K562 (cell line): ENCODE measurements around the gene MFAP3L. TPM values are rescaled to one million over a fixed set of nuclear protein-coding genes. Genes with fewer than 3 reads are reported as not detected.

Source experiments
- ATAC-seq: fragments of 200-7000 bp; cut with Tn5 transposase; 3 replicates; pipeline ENCODE4 v1.9.1; 2020; ENCODE audit warnings: moderate library complexity
- BruUV-seq: library from RNA; stranded (reverse); fragments of 400-500 nt; replicated peaks from 2 replicates; lab custom pipeline; 2021; lab: Mats Ljungman, UMichigan
- CTCF ChIA-PET: fragments of 300-600 bp; formaldehyde crosslinking; extraction: SDS; loops from one replicate; lab custom pipeline; 2021; ENCODE audit warnings: low intra/inter-chr PET ratio; lab: Yijun Ruan, JAX
- POLR2A ChIA-PET: fragments of 300-600, 350-650 bp; sonication (Branson Sonifier 250); formaldehyde crosslinking; extraction: SDS; loops from one replicate; lab custom pipeline; 2021; ENCODE audit warnings: antibody characterized with exemption, inconsistent platforms; lab: Yijun Ruan, JAX
- DNase-seq, 4 experiments: peaks; one replicate each; pipeline versions ENCODE4 v3.0.0 to v3.0.0-alpha.2; 2011 to 2018; ENCODE audit warnings: low spot score in 3 of 4, mixed read lengths in 3 of 4; ENCODE audit errors: extremely low read depth in 1 of 4
- FAIRE-seq: peaks from 2 replicates; lab custom pipeline; 2011; peaks lifted over from hg19 to GRCh38; lab: Jason Lieb, UNC
- H2AFZ ChIP-seq: 2 replicates; pipeline ENCODE4 v1.6.0; 2011; ENCODE audit warnings: low read depth, low read length, control low read depth, inconsistent platforms
- H3K27ac ChIP-seq: fragments of 200-600 bp; 3 replicates; pipeline ENCODE4 v1.8.0; 2011; ENCODE audit warnings: low read depth, mild to moderate bottlenecking, control low read depth, inconsistent platforms, low read length, moderate library complexity, mixed read lengths; ENCODE audit errors: extremely low read depth
- H3K27me3 ChIP-seq, 2 experiments: fragments of 300-600 bp in 1 of 2; 2 replicates in 1 of 2; 3 replicates in 1 of 2; pipeline versions ENCODE4 v1.6.0 to v1.8.0; 2011; ENCODE audit warnings: inconsistent platforms in 2 of 2, low read length in 2 of 2, mild to moderate bottlenecking in 1 of 2, mixed read lengths in 1 of 2, moderate library complexity in 1 of 2; ENCODE audit not compliant: control insufficient read depth in 2 of 2, insufficient read depth in 2 of 2
- H3K36me3 ChIP-seq: fragments of 300-600 bp; 3 replicates; pipeline ENCODE4 v1.8.0; 2011; ENCODE audit warnings: mild to moderate bottlenecking, low read length, inconsistent platforms; ENCODE audit not compliant: control insufficient read depth, insufficient read depth
- H3K4me1 ChIP-seq, 2 experiments: fragments of 200-600 bp in 1 of 2; replicated peaks in 1 of 2; 2 replicates in 1 of 2; 3 replicates in 1 of 2; pipeline versions ENCODE4 v1.5.1 to v1.8.0; 2011; ENCODE audit warnings: inconsistent platforms in 2 of 2, low read length in 2 of 2, mild to moderate bottlenecking in 1 of 2, mixed read lengths in 1 of 2, moderate library complexity in 1 of 2; ENCODE audit not compliant: control insufficient read depth in 2 of 2, insufficient read depth in 2 of 2
- H3K4me2 ChIP-seq: 2 replicates; pipeline ENCODE4 v1.6.1; 2011; ENCODE audit warnings: low read length, control low read depth, inconsistent platforms, mixed read lengths; ENCODE audit not compliant: insufficient read depth
- H3K4me3 ChIP-seq: fragments of 200-600 bp; sonication (generic), shearing (Covaris generic); 2 replicates; pipeline ENCODE4 v1.5.1; 2016; ENCODE audit warnings: control low read depth, inconsistent platforms
- H3K79me2 ChIP-seq: fragments of 200-600 bp; 3 replicates; pipeline ENCODE4 v1.8.0; 2011; ENCODE audit warnings: low read length, inconsistent platforms; ENCODE audit not compliant: control insufficient read depth, insufficient read depth
- H3K9ac ChIP-seq, 2 experiments: 2 replicates each; pipeline versions ENCODE4 v1.6.0 to v1.6.1; 2011; ENCODE audit warnings: low read depth in 2 of 2, low read length in 2 of 2, control low read depth in 1 of 2, inconsistent platforms in 1 of 2, mild to moderate bottlenecking in 1 of 2, mixed read lengths in 1 of 2; ENCODE audit not compliant: insufficient read depth in 1 of 2
- H3K9me1 ChIP-seq: one replicate; pipeline ENCODE4 v1.6.0; 2011; ENCODE audit warnings: inconsistent platforms, mild to moderate bottlenecking, low read length, moderate library complexity; ENCODE audit not compliant: control insufficient read depth, insufficient read depth
- H3K9me3 ChIP-seq: replicated peaks from 2 replicates; pipeline ENCODE4 v1.5.1; 2011; ENCODE audit warnings: low read depth, low read length, inconsistent platforms; ENCODE audit not compliant: control insufficient read depth, insufficient read depth
- H4K20me1 ChIP-seq: replicated peaks from 2 replicates; pipeline ENCODE4 v1.6.1; 2011; ENCODE audit warnings: low read length, inconsistent platforms, mixed read lengths; ENCODE audit not compliant: control insufficient read depth, insufficient read depth
- ETV1 ChIP-seq: fragments of 450-650 bp; conservative IDR thresholded peaks from 2 replicates; pipeline ENCODE4 v1.6.1; 2016; ENCODE audit warnings: missing genetic modification characterization, control low read depth, low read depth, missing compliant biosample characterization
- ZNF707 ChIP-seq: fragments of 250-450 bp; sonication (Bioruptor Pico); conservative IDR thresholded peaks from 2 replicates; pipeline ENCODE4 v1.8.0; 2022; ENCODE audit warnings: inconsistent platforms, mild to moderate bottlenecking, moderate library complexity
- WGBS: fragments of 100-300 bp; shearing (Covaris generic); methylation state at CpG from one replicate; pipeline ENCODE4 v1.1.6; 2016; ENCODE audit warnings: low coverage, mixed read lengths; ENCODE audit not compliant: insufficient coverage; ENCODE audit errors: missing lambda C conversion rate; 5-methylcytosine and 5-hydroxymethylcytosine counted together
- in situ Hi-C: fragments of 300-500 bp; cut with MboI; formaldehyde crosslinking; loops from 4 replicates; pipeline ENCODE4 v1.15.0; 2018; ENCODE audit warnings: inconsistent platforms, mixed read lengths
- intact Hi-C: fragments of 100-400 bp; cut with micrococcal nuclease; formaldehyde crosslinking; loops from 2 replicates; pipeline ENCODE4 v1.14.2; 2022
- polyA plus RNA-seq, 8 experiments: library from polyadenylated mRNA; depleted of rRNA in 4 of 8; stranded (reverse) in 5 of 8; unstranded in 3 of 8; fragments of >200 nt; fragmentation: Nextera tagmentation in 2 of 8; fragmentation: Illumina TruSeq in 1 of 8; extraction: Ambion mirVana in 2 of 8; extraction: Trizol in 1 of 8; gene quantifications; 2 replicates each; pipeline versions ENCODE4 v1.2.1 to v1.2.3, GENCODE V29; 2011 to 2014; ENCODE audit warnings: inconsistent platforms in 1 of 8, missing spikeins in 1 of 8
- total RNA-seq, 7 experiments: library from RNA; depleted of rRNA in 6 of 7; stranded (reverse); fragments of >200 nt in 6 of 7; fragmentation: Illumina TruSeq in 2 of 7; extraction: Trizol in 2 of 7; gene quantifications; 2 replicates each; pipeline versions ENCODE4 v1.2.1 to v1.2.3, GENCODE V29; 2011 to 2021; ENCODE audit warnings: low replicate concordance in 1 of 7
- TF ChIP-seq, protein P1 (sequence below): sonication (generic); formaldehyde crosslinking; IDR thresholded peaks from 2 replicates; pipeline ENCODE4 v1.8.0; 2023; ENCODE audit warnings: mild to moderate bottlenecking, missing genetic modification reagents
- TF ChIP-seq, protein P2 (sequence below), 3 experiments: IDR thresholded peaks in 2 of 3; conservative IDR thresholded peaks in 1 of 3; 2 replicates each; pipeline ENCODE4 v1.5.1; 2011 to 2012; ENCODE audit warnings: low read length in 3 of 3, mild to moderate bottlenecking in 3 of 3, control low read depth in 2 of 3, improper control_type of control experiment in 1 of 3, inconsistent platforms in 1 of 3, low read depth in 1 of 3, mixed read lengths in 1 of 3, moderate library complexity in 1 of 3; ENCODE audit not compliant: insufficient read depth in 2 of 3
- TF ChIP-seq, protein P3 (sequence below): fragments of 150-350 bp; conservative IDR thresholded peaks from 2 replicates; pipeline ENCODE4 v1.6.1; 2014; ENCODE audit warnings: low read length
- TF ChIP-seq, protein P4 (sequence below): sonication (generic); formaldehyde crosslinking; IDR thresholded peaks from 2 replicates; pipeline ENCODE4 v1.8.0; 2022; ENCODE audit warnings: missing genetic modification reagents, mild to moderate bottlenecking, borderline replicate concordance
- TF ChIP-seq, protein P5 (sequence below): fragments of 250-450 bp; sonication (Bioruptor Pico); IDR thresholded peaks from 2 replicates; pipeline ENCODE4 v1.8.0; 2021; ENCODE audit warnings: borderline replicate concordance, mild to moderate bottlenecking, moderate library complexity; ENCODE audit not compliant: poor library complexity, severe bottlenecking
- TF ChIP-seq, protein P6 (sequence below): sonication (generic); formaldehyde crosslinking; IDR thresholded peaks from 2 replicates; pipeline ENCODE4 v1.8.1; 2023; ENCODE audit warnings: mild to moderate bottlenecking, missing genetic modification reagents

MFAP3L gene
- total and polyA plus RNA-seq, 9 of the 15 experiments (the other 6 are each of a cell fraction or from before 2014, with no cell fraction given), result 0.06 to 0.25 (median 0.20) TPM; not detected in 3

DNA sequence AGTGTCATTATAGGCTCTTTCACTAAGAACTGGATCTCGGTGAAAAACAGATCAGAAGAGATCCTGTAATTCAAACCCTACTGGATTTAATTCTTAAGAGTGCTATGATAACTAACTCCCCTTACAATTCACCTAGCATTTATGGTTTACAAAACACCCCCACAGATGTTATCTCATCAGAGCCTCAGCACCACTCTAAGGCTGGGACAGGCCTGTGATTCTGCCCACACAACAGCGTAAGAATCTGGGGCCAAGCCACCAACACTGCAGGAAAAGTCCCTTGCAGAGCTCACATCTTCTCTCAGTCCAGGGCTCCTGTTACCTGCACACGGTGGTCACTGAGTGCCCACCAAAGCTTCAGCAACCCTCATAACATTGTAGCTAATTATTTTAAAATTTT, 8.9 kb downstream of the MFAP3L start:
- POLR2A ChIA-PET, result no interaction called here
- TF ChIP-seq, protein P1, sequence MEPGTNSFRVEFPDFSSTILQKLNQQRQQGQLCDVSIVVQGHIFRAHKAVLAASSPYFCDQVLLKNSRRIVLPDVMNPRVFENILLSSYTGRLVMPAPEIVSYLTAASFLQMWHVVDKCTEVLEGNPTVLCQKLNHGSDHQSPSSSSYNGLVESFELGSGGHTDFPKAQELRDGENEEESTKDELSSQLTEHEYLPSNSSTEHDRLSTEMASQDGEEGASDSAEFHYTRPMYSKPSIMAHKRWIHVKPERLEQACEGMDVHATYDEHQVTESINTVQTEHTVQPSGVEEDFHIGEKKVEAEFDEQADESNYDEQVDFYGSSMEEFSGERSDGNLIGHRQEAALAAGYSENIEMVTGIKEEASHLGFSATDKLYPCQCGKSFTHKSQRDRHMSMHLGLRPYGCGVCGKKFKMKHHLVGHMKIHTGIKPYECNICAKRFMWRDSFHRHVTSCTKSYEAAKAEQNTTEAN (CRISPR knock-in tag), result no peak
- TF ChIP-seq, protein P2, sequence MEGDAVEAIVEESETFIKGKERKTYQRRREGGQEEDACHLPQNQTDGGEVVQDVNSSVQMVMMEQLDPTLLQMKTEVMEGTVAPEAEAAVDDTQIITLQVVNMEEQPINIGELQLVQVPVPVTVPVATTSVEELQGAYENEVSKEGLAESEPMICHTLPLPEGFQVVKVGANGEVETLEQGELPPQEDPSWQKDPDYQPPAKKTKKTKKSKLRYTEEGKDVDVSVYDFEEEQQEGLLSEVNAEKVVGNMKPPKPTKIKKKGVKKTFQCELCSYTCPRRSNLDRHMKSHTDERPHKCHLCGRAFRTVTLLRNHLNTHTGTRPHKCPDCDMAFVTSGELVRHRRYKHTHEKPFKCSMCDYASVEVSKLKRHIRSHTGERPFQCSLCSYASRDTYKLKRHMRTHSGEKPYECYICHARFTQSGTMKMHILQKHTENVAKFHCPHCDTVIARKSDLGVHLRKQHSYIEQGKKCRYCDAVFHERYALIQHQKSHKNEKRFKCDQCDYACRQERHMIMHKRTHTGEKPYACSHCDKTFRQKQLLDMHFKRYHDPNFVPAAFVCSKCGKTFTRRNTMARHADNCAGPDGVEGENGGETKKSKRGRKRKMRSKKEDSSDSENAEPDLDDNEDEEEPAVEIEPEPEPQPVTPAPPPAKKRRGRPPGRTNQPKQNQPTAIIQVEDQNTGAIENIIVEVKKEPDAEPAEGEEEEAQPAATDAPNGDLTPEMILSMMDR (IDR thresholded peaks at IDR 0.05 in 2 of 3, conservative IDR thresholded peaks at IDR 0.05 in 1 of 3; ENCODE audit: insufficient read depth in 2 of 3, low read depth in 1 of 3, low read length in 3 of 3), result no peak
- TF ChIP-seq, protein P3, sequence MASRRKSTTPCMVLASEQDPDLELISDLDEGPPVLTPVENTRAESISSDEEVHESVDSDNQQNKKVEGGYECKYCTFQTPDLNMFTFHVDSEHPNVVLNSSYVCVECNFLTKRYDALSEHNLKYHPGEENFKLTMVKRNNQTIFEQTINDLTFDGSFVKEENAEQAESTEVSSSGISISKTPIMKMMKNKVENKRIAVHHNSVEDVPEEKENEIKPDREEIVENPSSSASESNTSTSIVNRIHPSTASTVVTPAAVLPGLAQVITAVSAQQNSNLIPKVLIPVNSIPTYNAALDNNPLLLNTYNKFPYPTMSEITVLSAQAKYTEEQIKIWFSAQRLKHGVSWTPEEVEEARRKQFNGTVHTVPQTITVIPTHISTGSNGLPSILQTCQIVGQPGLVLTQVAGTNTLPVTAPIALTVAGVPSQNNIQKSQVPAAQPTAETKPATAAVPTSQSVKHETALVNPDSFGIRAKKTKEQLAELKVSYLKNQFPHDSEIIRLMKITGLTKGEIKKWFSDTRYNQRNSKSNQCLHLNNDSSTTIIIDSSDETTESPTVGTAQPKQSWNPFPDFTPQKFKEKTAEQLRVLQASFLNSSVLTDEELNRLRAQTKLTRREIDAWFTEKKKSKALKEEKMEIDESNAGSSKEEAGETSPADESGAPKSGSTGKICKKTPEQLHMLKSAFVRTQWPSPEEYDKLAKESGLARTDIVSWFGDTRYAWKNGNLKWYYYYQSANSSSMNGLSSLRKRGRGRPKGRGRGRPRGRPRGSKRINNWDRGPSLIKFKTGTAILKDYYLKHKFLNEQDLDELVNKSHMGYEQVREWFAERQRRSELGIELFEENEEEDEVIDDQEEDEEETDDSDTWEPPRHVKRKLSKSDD, result no peak
- TF ChIP-seq, protein P4, sequence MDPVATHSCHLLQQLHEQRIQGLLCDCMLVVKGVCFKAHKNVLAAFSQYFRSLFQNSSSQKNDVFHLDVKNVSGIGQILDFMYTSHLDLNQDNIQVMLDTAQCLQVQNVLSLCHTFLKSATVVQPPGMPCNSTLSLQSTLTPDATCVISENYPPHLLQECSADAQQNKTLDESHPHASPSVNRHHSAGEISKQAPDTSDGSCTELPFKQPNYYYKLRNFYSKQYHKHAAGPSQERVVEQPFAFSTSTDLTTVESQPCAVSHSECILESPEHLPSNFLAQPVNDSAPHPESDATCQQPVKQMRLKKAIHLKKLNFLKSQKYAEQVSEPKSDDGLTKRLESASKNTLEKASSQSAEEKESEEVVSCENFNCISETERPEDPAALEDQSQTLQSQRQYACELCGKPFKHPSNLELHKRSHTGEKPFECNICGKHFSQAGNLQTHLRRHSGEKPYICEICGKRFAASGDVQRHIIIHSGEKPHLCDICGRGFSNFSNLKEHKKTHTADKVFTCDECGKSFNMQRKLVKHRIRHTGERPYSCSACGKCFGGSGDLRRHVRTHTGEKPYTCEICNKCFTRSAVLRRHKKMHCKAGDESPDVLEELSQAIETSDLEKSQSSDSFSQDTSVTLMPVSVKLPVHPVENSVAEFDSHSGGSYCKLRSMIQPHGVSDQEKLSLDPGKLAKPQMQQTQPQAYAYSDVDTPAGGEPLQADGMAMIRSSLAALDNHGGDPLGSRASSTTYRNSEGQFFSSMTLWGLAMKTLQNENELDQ, result no peak
- TF ChIP-seq, protein P5, sequence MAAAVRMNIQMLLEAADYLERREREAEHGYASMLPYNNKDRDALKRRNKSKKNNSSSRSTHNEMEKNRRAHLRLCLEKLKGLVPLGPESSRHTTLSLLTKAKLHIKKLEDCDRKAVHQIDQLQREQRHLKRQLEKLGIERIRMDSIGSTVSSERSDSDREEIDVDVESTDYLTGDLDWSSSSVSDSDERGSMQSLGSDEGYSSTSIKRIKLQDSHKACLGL (CRISPR knock-in tag), result no peak
- TF ChIP-seq ETV1 (tag) (no peak), ZNF707 (CRISPR knock-in tag) (no peak)
- TF ChIP-seq, protein P6, sequence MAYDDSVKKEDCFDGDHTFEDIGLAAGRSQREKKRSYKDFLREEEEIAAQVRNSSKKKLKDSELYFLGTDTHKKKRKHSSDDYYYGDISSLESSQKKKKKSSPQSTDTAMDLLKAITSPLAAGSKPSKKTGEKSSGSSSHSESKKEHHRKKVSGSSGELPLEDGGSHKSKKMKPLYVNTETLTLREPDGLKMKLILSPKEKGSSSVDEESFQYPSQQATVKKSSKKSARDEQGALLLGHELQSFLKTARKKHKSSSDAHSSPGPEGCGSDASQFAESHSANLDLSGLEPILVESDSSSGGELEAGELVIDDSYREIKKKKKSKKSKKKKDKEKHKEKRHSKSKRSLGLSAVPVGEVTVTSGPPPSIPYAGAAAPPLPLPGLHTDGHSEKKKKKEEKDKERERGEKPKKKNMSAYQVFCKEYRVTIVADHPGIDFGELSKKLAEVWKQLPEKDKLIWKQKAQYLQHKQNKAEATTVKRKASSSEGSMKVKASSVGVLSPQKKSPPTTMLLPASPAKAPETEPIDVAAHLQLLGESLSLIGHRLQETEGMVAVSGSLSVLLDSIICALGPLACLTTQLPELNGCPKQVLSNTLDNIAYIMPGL (CRISPR knock-in tag), result no peak

More for the DNA sequence above, 8.9 kb downstream of the MFAP3L start:
- Histone ChIP-seq H3K4me3 (no peak overlapping the region), H3K4me2 (no peak overlapping the region), H3K27ac (no peak overlapping the region), H4K20me1 (no peaks in the 10 kb centered on the region), H3K9ac (no peak overlapping the region), H3K4me1 (no peaks in the 10 kb centered on the region), H3K79me2 (no peaks in the 10 kb centered on the region), H3K9me1 (no peaks in the 10 kb centered on the region), H3K36me3 (no peaks in the 10 kb centered on the region), H2AFZ (no peak overlapping the region), H3K9me3 (no peaks in the 10 kb centered on the region), H3K27me3 (peaks cover 0 to 8% of the 10 kb centered on the region in 2 experiments; a peak in 3 of 5 replicates)
- intact Hi-C loops, result no loop called here
- FAIRE-seq (no peak), DNase-seq (no peak), ATAC-seq (no peak)
- in situ Hi-C loops, result no loop called here
- whole genome bisulfite sequencing, result 4% methylated on average over 3 of the region's 3 CpGs
- BruUV-seq, result no TSS peak
- CTCF ChIA-PET, result no interaction called here
